ENCODE data around the gene ANK3.

The ANK3 gene

DNA sequence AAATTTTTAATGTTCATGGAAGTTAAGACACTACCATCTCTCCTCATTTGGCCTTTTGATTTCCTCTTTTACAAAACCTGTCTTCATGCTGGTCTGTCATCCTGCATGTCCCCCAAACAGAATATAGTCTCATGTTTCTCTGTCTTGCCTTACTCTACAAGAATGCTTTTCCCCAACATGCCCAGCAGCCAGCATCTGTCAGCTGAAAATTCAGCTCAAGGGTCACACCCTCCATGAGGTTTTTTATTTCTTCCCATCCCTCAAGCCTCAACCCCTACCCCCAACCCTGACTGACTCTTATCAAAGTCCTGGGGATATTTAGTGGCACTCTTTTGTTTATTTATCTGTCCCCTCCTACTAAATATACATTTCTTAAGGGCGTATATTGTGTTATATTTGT is 202.0 kb downstream of the ANK3 start:
- Mint-ChIP-seq H3K27me3 (no peaks in the 10 kb centered on the region), H3K36me3 (ENCODE audit: insufficient read depth) (peaks cover 28% of the 10 kb centered on the region), H3K9me3 (no peaks in the 10 kb centered on the region), H3K4me3 (no peak overlapping the region), H3K4me1 (ENCODE audit: low read depth in 2 of 2) (no peaks in the 10 kb centered on the region), H3K27ac (no peak overlapping the region)
- no peak for ATAC-seq (replicated peaks)
- DNase-seq: no peak

DNA sequence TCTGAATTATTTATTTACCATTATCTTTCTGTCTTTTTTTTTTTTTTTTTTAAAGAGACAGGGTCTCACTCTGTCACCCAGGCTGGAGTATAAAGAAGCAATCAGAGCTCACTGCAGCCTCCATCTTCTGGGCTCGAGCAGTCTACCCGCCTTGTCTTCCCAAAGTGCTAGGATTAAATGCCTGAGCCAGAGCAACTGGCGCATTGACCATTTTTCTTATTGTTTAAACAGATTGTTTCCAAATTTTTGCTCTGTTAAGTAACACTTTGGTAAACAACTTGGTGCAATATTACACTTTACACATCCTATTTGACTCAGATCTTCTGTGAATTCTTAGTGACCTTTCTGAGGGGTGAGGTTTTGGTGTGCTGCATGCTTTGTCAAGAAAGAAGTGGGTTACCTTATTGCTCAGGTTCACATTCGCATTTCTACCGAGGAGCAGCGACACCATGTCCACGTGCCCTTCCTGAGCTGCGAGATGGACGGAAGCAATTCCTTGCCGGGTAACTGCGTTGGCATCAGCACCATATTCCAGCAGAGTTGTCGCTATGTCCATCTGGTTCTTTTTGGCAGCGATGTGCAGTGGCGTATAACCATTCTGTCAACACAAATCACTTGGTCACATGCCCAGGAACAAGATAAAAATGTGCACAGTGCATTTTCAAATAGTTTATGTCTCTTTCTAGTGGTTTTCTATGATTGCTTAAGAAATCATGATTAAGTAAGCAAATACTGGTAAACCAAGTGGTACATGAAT is 203.2 kb downstream of the ANK3 start:
- ATAC-seq (replicated peaks): no peak
- Mint-ChIP-seq H3K4me3 (no peak overlapping the region), H3K27ac (no peak overlapping the region), H3K27me3 (no peaks in the 10 kb centered on the region), H3K9me3 (no peaks in the 10 kb centered on the region), H3K36me3 (ENCODE audit: insufficient read depth) (peaks cover 27% of the 10 kb centered on the region), H3K4me1 (ENCODE audit: low read depth in 2 of 2) (no peaks in the 10 kb centered on the region)
- no peak for DNase-seq

DNA sequence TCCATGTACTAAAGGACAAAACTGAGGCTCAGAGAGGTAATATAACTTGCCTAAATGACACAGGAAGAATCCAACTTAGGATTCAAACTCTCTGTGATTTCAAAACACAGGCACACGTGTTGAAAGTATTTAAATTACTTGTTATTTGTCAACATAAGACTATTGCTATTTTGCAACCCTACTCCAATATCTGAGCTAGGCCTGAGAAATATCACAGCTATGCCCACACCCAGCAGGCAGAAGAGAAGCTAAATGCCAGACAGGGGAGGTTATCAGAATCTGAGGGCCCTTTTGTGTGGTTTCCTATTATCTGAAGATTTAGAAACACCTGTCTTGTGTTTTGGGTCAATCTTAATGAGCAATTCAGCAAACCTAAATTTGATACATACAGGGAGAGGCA is 204.3 kb downstream of the ANK3 start:
- ATAC-seq (replicated peaks): no peak
- Mint-ChIP-seq H3K4me3 (no peak overlapping the region), H3K36me3 (ENCODE audit: insufficient read depth) (peaks cover 38% of the 10 kb centered on the region), H3K27me3 (no peaks in the 10 kb centered on the region), H3K4me1 (ENCODE audit: low read depth in 2 of 2) (no peaks in the 10 kb centered on the region), H3K27ac (no peak overlapping the region), H3K9me3 (no peaks in the 10 kb centered on the region)
- no peak for DNase-seq

DNA sequence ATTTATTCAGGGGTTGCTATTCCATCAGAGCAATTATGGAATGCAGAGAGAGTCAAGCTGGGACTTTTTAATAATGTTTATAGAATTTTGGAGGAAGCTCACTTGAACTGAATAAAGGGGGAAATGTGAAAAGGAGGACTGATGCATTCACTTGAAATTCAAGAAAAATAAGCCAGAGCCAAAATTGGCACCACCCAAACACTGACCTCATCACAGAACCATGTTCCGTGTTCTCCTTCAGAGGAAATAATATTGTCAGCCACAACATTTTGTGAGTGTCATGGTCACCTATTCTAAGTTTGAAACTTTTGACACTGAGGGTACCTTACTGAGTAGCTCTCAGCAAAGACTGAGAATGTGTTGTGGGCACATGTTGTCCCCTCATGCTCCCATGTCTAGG is 207.0 kb downstream of the ANK3 start:
- no peaks in the 10 kb centered on the region for H3K4me1 Mint-ChIP-seq (ENCODE audit: low read depth in 2 of 2)
- DNase-seq (no peak), ATAC-seq (replicated peaks) (no peak)
- H3K4me3 Mint-ChIP-seq: no peak overlapping the region
- H3K9me3 Mint-ChIP-seq: no peaks in the 10 kb centered on the region
- H3K27ac Mint-ChIP-seq: no peak overlapping the region
- H3K36me3 Mint-ChIP-seq (ENCODE audit: insufficient read depth): peaks cover 36% of the 10 kb centered on the region
- H3K27me3 Mint-ChIP-seq: no peaks in the 10 kb centered on the region

DNA sequence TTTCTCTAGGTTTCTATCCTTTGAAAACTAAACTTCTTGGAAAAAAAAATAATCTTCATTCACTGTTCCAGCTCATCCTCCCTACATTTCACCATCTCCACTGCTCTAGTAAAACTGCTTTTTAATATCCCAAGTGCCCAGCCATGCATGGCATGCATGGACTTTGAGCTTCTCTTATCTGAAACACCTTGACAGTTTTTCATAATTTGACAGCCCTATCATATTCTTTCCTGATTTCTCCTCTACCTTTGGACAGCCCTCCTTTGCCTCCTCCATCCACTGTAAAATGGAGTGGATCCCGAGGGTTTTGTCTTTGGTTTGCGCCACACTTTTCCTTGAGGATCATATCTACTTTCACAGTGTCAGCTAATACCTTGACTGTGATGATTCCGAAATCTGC is 212.8 kb downstream of the ANK3 start:
- no peak overlapping the region for H3K4me3 Mint-ChIP-seq
- no peaks in the 10 kb centered on the region for H3K27me3 Mint-ChIP-seq
- peaks cover 17% of the 10 kb centered on the region for H3K36me3 Mint-ChIP-seq (ENCODE audit: insufficient read depth)
- no peaks in the 10 kb centered on the region for H3K9me3 Mint-ChIP-seq
- DNase-seq (no peak), ATAC-seq (replicated peaks) (no peak)
- no peaks in the 10 kb centered on the region for H3K4me1 Mint-ChIP-seq (ENCODE audit: low read depth in 2 of 2)
- no peak overlapping the region for H3K27ac Mint-ChIP-seq

DNA sequence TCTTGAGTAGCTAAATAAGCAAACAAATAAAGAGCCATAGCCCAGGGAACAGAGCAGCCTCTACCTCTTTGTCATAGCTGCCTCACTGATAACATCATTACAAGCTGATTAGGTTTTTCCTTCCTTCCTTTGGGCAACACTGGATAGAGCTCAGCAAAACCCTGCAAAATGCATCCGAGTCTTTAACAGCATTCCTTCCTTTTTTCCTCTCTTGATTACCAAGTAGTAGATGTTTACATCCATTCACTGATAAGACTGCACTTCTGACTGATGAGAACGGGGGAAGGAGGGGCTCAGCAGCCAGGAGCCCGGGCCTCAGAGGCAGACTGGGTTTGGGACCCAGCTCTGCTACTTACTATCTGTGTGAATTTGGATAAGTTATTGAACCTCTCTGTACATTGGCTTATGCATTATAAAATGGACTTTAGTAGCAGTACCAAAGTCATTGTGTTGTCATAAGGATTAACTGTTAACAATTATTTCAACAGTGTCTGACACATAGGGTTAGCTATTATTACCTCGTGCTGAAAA is 214.2 kb downstream of the ANK3 start:
- Mint-ChIP-seq H3K4me1 (ENCODE audit: low read depth in 2 of 2) (no peaks in the 10 kb centered on the region), H3K4me3 (no peak overlapping the region), H3K36me3 (ENCODE audit: insufficient read depth) (peaks cover 8% of the 10 kb centered on the region), H3K27ac (no peak overlapping the region), H3K9me3 (no peaks in the 10 kb centered on the region), H3K27me3 (no peaks in the 10 kb centered on the region)
- no peak for ATAC-seq (replicated peaks)
- DNase-seq: no peak

DNA sequence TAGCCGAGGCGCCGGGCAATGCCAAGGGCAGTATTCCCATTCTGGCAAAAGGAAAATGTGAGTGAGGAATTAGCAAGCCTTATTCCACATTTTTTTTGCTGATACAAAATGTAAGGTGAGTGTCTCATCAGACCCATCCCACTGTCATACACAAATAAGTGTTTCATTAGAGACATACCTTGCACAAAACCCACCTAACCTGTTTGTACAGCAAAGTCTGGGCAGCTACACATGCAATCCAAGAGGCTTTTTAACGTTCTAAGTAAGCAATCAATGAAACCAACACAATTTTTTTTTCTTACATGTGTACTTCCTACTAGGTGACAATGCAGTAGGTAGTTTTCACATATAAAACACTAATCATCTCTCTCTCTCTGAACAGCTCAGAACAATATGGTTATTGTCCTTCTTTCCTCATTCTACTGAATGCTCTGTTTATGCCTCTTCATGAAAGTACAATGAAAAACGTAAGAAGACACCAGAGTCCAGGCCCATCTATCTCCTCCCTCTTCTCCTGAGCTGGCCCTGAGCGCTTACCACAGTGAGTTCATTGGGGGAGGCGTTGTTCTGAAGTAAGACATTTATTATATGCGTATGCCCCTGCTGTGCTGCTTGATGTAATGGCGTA is 217.2 kb downstream of the ANK3 start:
- Mint-ChIP-seq H3K27me3 (no peaks in the 10 kb centered on the region), H3K4me1 (ENCODE audit: low read depth in 2 of 2) (no peaks in the 10 kb centered on the region), H3K27ac (no peak overlapping the region), H3K36me3 (ENCODE audit: insufficient read depth) (peaks cover 7% of the 10 kb centered on the region), H3K4me3 (no peak overlapping the region), H3K9me3 (no peaks in the 10 kb centered on the region)
- DNase-seq: no peak
- ATAC-seq (replicated peaks): no peak

DNA sequence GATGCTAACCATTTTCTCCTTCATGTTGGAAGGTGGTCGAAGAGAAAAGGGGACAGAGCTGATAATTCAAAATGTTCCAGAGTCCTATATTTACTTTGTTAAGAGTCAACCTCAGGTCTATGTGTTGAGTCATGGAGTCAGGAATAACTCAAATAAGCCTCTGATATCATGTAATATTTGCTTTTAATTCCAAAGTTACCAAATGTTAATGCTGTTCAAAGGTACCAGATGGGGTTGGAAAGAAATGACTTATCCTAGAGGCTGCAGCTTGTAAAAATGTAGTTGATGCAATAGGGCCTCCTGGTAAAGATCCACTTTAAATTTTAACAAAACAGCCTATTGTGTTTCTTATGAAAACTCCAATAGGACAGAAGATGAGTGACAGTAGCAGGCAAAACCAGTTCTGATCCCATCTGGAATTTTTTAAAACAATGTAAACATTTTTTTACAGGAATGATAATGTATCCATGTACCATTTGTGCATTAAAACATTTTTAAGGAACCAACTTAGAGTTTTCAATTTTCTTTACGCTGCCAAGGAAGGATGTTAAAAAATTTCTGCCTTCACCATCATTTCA is 218.2 kb downstream of the ANK3 start:
- no peaks in the 10 kb centered on the region for H3K4me1 Mint-ChIP-seq (ENCODE audit: low read depth in 2 of 2)
- no peak overlapping the region for H3K4me3 Mint-ChIP-seq
- ATAC-seq (replicated peaks): no peak
- peaks cover 7% of the 10 kb centered on the region for H3K36me3 Mint-ChIP-seq (ENCODE audit: insufficient read depth)
- DNase-seq: no peak
- no peak overlapping the region for H3K27ac Mint-ChIP-seq
- no peaks in the 10 kb centered on the region for H3K9me3 Mint-ChIP-seq
- H3K27me3 Mint-ChIP-seq: no peaks in the 10 kb centered on the region

DNA sequence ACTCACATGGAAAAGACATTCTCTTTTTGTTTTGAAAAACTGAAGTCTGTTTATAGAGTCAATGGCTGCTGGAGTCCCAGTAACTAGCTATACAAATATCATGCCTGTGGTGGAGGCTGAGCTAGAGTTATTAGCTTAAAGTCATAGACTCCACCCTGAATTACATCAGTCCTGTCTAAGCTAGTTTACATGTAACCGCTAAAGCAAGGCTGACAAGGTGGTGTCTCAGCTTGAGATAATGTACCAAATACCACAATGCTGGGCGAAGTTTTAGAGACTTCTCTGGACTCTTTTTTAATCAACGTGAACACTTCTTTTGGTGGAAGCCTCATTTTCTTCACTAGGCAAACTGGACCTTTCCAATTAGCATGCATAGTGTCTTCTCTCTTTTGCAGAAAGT is 219.4 kb downstream of the ANK3 start:
- H3K27ac Mint-ChIP-seq: no peak overlapping the region
- no peak for ATAC-seq (replicated peaks)
- H3K9me3 Mint-ChIP-seq: no peaks in the 10 kb centered on the region
- no peak overlapping the region for H3K4me3 Mint-ChIP-seq
- peaks cover 16% of the 10 kb centered on the region for H3K36me3 Mint-ChIP-seq (ENCODE audit: insufficient read depth)
- H3K4me1 Mint-ChIP-seq (ENCODE audit: low read depth in 2 of 2): no peaks in the 10 kb centered on the region
- no peak for DNase-seq
- no peaks in the 10 kb centered on the region for H3K27me3 Mint-ChIP-seq

DNA sequence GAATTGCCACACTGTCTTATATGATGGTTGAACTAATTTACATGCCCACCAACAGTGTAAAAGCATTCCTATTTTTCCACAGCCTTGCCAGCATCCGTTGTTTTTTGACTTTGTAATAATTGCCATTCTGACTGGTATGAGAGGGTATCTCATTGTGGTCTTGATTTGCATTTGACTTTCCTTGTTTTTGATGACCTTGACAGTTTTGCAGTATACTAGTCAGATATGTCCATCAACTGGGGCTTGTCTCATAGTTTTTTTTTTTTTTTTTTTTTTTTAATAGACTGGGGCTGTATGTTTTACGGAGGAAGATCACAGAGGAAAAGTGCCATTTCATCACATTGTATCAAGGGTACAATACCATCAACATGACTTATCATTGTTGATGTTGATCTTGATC is 220.6 kb downstream of the ANK3 start:
- Mint-ChIP-seq H3K27ac (no peak overlapping the region), H3K4me3 (no peak overlapping the region), H3K27me3 (no peaks in the 10 kb centered on the region), H3K9me3 (no peaks in the 10 kb centered on the region), H3K4me1 (ENCODE audit: low read depth in 2 of 2) (no peaks in the 10 kb centered on the region), H3K36me3 (ENCODE audit: insufficient read depth) (peaks cover 16% of the 10 kb centered on the region)
- ATAC-seq (replicated peaks): no peak
- no peak for DNase-seq

DNA sequence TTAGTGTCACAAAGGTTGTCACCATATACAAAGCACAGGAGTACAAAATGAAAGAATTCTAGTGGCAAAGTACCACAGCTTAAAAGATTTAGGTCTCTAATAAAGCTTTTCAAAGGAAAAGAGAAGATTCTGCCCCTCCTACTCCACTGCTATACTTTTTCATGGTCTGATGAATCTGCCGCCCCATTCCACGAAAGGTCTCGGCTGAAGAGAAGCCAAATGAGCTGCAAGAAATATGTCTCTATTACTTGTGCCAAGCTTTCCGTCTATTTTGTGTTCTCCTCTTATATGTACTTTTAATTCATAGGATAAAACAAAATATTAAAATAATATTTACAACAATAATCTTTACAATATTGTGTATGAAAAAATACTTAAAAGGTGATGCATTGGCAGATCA is 222.6 kb downstream of the ANK3 start:
- no peaks in the 10 kb centered on the region for H3K4me1 Mint-ChIP-seq (ENCODE audit: low read depth in 2 of 2)
- peaks cover 16% of the 10 kb centered on the region for H3K36me3 Mint-ChIP-seq (ENCODE audit: insufficient read depth)

DNA sequence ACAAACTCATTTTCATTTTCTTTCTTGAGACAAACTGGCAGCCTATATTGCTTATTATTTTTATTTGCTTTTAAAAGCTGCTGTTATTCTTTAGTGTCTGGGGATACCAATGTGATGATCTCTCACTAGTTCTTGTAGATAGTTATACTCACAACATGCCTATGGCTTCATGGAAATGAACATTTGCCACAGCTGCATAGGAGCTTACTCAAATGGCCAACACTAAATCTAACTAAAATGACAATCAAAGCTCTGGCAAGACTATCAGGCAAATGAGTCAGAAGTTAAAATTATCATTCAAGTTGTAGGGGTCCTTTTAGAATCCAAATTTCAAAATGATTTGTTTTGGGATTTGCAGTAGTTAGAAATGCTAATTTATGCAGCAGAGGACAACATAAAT is 225.9 kb downstream of the ANK3 start:
- no peaks in the 10 kb centered on the region for H3K27me3 Mint-ChIP-seq
- no peak overlapping the region for H3K27ac Mint-ChIP-seq
- H3K36me3 Mint-ChIP-seq (ENCODE audit: insufficient read depth): peaks cover 9% of the 10 kb centered on the region
- no peaks in the 10 kb centered on the region for H3K4me1 Mint-ChIP-seq (ENCODE audit: low read depth in 2 of 2)
- ATAC-seq (replicated peaks) (no peak), DNase-seq (no peak)
- H3K9me3 Mint-ChIP-seq: peaks cover 0 to 2% of the 10 kb centered on the region in 2 donors
- H3K4me3 Mint-ChIP-seq: no peak overlapping the region

More for the DNA sequence above, 222.6 kb downstream of the ANK3 start:
- DNase-seq: no peak
- H3K27ac Mint-ChIP-seq: no peak overlapping the region
- no peaks in the 10 kb centered on the region for H3K27me3 Mint-ChIP-seq
- H3K9me3 Mint-ChIP-seq: no peaks in the 10 kb centered on the region
- no peak overlapping the region for H3K4me3 Mint-ChIP-seq
- no peak for ATAC-seq (replicated peaks)

DNA sequence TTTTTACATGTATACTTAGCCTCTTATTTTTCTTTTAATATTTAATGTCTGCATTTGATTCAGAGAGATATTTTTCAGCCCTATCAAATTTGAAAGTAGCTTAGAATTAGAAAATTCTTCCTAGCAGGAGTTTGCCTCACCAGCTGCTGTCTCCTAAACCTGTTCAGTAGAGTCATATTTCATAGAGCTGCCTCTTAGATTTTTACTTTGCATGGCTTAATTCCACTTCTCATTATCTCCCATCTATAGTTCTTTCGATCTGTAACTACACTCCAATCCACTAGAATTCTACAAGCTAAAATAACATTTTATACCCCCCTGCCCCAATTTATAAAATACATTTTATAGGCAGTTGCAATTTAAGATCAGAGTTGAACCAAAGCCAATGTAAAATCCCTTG is 227.0 kb downstream of the ANK3 start:
- Mint-ChIP-seq H3K4me1 (ENCODE audit: low read depth in 2 of 2) (no peaks in the 10 kb centered on the region), H3K36me3 (ENCODE audit: insufficient read depth) (peaks cover 9% of the 10 kb centered on the region), H3K27ac (no peak overlapping the region), H3K9me3 (peaks cover 0 to 2% of the 10 kb centered on the region in 2 donors), H3K4me3 (no peak overlapping the region), H3K27me3 (no peaks in the 10 kb centered on the region)
- ATAC-seq (replicated peaks): no peak
- no peak for DNase-seq

Measured in effector memory CD8-positive, alpha-beta T cell (primary cell).